D721Med (cell line): ENCODE measurements around the gene TNFRSF21.

Source experiments
- DNase-seq: peaks from one replicate; pipeline ENCODE4 v3.0.0; 2011; ENCODE audit warnings: low spot score; ENCODE audit not compliant: insufficient read length
- FAIRE-seq: peaks from 2 replicates; lab custom pipeline; 2011; peaks lifted over from hg19 to GRCh38; lab: Jason Lieb, UNC
- TF ChIP-seq, protein P1 (sequence below): IDR thresholded peaks from 2 replicates; pipeline ENCODE4 v1.5.1; 2012; ENCODE audit warnings: mild to moderate bottlenecking, control low read depth; ENCODE audit not compliant: insufficient read depth; ENCODE audit errors: missing control alignments

The TNFRSF21 gene

DNA sequence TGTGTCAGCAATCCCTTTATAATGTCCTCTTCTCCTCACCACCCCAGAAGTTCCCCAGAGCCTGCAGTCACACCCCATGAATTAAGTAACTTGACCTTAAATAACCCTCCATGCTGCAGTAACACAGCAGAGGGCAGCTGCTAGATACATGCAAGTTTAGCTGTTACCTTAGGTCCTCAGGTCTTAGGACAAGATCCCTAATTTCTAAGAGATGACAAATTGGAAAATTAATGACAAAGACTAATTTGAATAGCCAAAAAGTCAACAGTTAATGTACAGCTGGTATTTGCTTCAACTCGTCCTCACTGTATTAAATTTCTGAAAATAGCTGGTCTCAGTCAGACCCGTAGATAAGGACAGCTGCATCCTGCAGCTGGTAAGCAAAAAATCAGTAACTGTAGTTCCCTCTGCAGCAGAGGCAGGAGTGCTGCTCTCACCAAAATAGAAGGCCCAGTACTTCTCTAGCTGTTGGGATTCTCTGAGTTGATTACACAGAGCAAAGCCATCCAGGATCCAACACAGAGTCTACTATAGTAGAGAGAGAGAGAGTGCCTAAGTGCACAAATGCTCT is 62.4 kb downstream of the TNFRSF21 start:
- FAIRE-seq (no peak), DNase-seq (no peak)
- TF ChIP-seq, protein P1, sequence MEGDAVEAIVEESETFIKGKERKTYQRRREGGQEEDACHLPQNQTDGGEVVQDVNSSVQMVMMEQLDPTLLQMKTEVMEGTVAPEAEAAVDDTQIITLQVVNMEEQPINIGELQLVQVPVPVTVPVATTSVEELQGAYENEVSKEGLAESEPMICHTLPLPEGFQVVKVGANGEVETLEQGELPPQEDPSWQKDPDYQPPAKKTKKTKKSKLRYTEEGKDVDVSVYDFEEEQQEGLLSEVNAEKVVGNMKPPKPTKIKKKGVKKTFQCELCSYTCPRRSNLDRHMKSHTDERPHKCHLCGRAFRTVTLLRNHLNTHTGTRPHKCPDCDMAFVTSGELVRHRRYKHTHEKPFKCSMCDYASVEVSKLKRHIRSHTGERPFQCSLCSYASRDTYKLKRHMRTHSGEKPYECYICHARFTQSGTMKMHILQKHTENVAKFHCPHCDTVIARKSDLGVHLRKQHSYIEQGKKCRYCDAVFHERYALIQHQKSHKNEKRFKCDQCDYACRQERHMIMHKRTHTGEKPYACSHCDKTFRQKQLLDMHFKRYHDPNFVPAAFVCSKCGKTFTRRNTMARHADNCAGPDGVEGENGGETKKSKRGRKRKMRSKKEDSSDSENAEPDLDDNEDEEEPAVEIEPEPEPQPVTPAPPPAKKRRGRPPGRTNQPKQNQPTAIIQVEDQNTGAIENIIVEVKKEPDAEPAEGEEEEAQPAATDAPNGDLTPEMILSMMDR, result no peak

GRCh38 chr6:47246551-47246950 is 63.2 kb downstream of the TNFRSF21 start:
- DNase-seq (no peak), FAIRE-seq (no peak)
- TF ChIP-seq, protein P1, result no peak

- FAIRE-seq (no peak), DNase-seq (no peak)
- TF ChIP-seq, protein P1, result no peak
These were observed 63.8 kb downstream of the TNFRSF21 start for GRCh38 chr6:47245745-47246371.

GRCh38 chr6:47242483-47243386 is 67.0 kb downstream of the TNFRSF21 start:
- no peak for FAIRE-seq
- TF ChIP-seq, protein P1, result no peak
- DNase-seq, result no peak

DNA sequence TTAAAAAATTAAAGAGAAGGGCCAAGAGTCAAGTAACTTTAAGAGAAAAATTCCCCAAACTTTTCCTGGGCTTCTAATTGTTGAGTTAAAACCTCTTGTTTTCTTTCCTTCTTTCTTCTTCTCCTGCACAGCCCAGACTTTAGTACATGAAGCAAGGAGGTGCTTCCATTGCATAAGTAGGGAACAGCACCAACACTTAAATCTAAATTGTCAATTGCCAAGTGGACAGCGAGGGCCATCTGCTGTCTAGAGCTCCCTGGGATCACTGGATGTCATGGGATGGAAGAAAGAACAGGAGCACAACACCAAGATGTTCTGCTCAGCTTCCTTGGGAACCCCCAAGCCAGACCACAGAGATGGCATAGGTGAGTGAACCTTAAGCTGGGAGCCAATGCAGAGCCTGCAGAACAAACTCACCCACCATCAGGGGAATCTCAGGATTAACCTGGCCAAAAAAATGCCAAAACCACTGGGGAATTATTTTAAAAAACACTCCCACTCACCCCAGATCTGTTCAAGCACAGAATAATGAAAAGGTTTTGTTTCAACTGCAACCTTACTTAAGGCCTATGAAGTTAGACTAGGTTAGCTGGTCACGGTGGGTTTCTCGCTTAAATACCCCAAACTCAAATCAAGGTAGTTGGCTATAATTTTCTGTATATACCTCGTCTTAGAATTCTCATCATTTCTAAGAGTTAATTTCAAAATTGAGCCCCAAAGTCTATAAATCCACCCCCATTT is 67.8 kb downstream of the TNFRSF21 start:
- TF ChIP-seq, protein P1, result no peak
- no peak for DNase-seq
- FAIRE-seq, result no peak

DNA sequence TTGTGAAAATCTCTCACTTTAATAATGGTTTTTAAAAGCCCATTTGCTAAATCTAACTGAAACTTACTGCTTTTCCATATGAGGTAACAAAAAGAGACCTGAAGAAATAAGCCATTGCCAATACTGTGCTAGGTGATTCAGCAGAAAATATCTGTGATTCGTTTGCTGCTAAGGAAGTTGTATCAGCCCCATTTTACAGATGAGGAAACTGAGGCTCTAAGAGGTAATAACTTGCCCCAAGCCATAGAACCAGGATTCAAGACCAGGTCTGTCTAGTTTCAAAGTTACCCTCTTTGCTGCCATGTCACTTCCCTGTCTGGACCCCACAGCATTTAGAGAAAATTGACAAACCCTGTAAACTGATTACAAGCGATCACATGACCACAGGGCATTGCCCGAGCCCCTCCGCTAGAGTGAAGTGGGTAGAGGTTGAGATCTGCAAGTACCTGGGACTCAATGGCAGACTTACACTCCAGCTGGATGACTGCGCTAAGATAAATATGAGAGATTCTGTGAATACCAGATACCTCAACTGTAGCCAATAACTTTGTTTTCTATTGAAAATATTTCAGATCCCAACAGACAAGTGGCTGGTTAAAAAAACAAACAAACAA is 69.3 kb downstream of the TNFRSF21 start:
- DNase-seq, result no peak
- no peak for FAIRE-seq
- TF ChIP-seq, protein P1, result no peak
